G401.6 (cell line): ENCODE data around the gene CNTRL.
"Not testable (repeated sequence)": the region's sequence is repeated elsewhere in the genome, so short reads cannot be mapped to it uniquely, and the experiment has no call there.

Experiments used
- FAIRE-seq: peaks from 2 replicates; lab custom pipeline; 2012; peaks lifted over from hg19 to GRCh38; lab: Jason Lieb, UNC

Gene CNTRL

DNA sequence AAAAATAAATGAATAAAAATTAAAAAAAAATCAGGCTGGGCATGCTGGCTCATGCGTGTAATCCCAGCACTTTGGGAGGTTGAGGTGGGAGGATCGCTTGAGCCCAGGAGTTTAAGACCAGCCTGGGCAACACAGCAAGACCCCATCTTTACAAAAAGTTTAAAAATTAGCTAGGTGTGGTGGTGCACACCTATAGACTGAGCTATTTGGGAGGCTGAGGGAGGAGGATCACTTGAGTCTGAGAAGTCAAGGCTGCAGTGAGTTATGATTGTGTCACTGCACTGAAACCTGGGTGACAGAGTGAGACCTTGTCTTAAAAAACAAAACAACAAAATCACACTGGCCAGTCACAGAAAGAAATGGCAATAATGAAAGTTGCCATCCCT, 3.4 kb upstream of the CNTRL start:
- no peak for FAIRE-seq

GRCh38 chr9:121071756-121072421, 2.9 kb upstream of the CNTRL start:
- FAIRE-seq, result no peak

- no peak for FAIRE-seq
Measured at GRCh38 chr9:121073038-121073437, 1.7 kb upstream of the CNTRL start.

- FAIRE-seq, result no peak
Measured at GRCh38 chr9:121075251-121076036, 689 bp downstream of the CNTRL start.

DNA sequence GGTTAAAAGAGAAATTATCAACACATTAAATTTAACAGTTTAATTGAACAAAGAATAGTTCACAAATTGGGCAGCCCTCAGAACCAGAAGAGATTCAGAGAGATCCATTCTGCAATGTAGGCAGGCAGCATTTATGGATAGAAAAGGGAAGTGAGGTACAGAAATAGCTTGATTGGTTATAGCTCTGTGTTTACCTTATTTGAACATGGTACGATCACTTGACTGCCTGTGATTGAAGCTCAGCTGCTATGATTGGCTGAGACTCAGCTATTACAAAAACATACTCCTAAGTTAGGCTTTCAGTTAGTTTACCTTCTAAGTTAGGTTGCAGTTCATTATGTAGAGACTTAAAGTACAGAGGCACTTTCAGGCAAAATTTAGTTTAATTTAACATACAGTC, 7.3 kb downstream of the CNTRL start:
- FAIRE-seq, result no peak

- FAIRE-seq, result no peak
Measured at GRCh38 chr9:121085661-121086060, 10.9 kb downstream of the CNTRL start.

GRCh38 chr9:121088576-121088975, 13.8 kb downstream of the CNTRL start:
- FAIRE-seq, result no peak

DNA sequence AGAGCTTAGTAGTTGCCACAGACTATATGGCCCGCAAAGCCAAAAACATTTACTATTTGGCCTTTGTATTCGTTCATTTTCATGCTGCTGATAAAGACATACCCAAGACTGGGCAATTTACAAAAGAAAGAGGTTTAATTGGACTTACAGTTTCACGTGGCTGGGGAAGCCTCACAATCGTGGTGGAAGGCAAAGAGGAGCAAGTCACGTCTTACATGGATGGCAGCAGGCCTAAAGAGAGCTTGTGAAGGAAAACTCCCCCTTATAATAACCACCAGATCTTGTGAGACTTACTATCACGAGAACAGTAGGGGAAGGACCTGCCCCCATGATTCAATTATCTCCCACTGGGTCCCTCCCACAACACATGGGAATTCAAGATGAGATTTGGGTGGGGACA, 16.0 kb downstream of the CNTRL start:
- FAIRE-seq, result not testable (repeated sequence)

- FAIRE-seq, result no peak
Measured at GRCh38 chr9:121095057-121095456, 20.3 kb downstream of the CNTRL start.

DNA sequence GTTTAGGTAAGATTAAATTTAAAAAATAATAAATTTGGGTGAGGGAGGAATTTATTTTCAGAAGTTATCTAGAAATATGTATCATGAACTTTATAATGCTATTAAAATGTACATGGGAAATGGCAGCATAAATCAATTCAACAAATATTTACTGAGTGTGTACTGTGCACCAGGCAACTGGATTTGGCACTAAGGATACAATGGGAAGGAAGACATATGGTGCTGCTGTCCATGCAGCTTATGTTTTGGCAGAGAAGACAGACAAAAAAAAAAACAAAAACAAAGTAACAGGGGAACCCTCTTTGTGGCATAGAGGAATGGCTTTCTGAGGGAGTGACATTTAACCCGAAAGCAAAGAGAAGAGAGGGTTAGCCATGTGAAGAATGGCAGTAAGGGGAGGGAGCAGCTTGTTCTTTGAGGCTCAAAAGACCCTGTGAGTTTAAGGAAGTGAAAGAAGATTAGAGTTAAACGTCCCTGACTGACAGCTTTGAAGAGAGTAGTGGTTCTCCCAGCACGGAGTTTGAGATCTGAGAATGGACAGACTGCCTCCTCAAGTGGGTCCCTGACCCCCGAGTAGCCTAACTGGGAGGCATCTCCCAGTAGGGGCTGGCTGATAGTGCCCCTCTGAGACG, 23.9 kb downstream of the CNTRL start:
- no peak for FAIRE-seq

- FAIRE-seq, result not testable (repeated sequence)
Measured at GRCh38 chr9:121104054-121104453, 29.3 kb downstream of the CNTRL start.

GRCh38 chr9:121105531-121105930, 30.8 kb downstream of the CNTRL start:
- FAIRE-seq, result no peak

DNA sequence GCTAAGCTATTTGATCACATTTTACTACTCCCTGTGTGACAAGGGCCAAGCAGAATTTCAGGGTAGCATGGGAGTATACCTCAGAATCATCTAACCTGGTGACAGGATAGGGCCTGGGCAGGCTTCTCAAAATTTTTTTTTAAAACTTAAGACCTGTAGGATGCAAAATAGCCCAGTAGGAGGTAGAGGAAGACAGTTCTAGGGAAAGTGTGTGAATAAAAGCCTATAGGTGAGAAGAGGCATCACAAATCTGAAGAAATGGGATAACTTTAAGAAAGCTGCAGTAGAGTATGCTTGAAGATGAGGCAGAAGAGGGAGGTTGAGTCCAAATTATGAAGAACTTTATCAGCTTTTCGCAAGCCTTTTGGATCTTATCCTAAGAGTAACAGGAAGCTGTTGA, 32.3 kb downstream of the CNTRL start:
- FAIRE-seq, result no peak

DNA sequence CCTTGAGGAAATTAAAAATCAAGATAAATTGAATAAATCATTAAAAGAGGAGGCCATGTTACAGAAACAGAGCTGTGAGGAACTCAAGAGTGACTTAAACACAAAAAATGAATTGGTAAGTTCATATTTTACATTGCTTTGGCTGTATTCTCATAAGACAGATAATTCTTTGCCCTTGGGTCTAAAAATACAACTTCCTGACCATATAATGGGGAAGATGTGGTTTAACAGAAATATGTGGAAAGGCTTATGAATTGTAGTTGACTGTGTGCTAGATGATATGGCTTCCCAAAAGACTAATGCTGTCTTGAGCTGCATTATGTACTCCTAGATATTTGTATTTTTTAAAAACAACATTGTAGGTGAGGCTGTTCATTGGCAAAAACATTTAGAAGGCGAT, 33.1 kb downstream of the CNTRL start:
- no peak for FAIRE-seq

DNA sequence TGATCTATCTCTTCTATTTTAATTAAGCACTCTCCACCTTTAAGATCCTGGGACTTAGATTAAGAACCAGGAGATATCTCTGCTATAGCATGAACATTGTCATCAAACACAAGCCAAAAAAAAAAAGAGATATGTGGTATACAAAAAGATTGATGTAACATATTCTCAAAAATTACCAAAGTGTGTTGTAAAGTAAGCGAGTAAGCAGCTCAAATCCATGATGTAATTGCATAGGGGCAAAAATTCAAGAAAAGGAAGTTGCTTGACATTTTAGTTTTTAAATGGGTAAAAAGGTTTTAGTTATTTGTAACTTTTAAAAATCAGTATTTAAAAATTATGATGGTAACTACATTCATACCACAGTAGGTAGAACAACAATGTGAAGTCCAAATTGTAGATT, 40.7 kb downstream of the CNTRL start:
- FAIRE-seq, result peak; percentile 66

GRCh38 chr9:121118266-121118665, 43.5 kb downstream of the CNTRL start:
- no peak for FAIRE-seq

- no peak for FAIRE-seq
Measured at GRCh38 chr9:121120386-121120785, 45.6 kb downstream of the CNTRL start.

DNA sequence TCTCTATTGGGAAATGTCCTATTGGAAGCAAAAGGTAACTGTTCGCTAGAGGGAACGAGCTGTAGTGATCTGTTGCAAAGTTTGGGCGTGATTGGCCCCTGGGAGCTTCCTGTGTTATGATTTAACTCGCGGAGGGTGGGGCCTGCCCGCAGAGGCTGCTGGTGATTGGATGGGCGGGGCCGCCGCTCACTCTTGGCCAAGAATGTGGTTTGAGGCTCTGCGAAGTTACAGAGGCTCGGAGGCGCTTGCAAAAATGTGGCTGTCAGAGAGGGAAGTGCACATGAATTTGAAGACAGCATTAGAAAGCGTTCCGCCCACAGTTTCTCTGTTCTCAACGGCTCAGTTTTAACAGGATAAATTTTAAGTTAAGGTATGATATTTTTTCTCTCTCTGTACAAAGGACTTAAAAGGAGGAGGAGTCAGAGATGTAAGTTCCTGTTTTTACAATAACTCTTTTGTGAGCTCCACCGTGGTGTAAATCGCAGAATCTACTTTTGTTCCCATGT, 46.9 kb downstream of the CNTRL start:
- peak; percentile 98 for FAIRE-seq

DNA sequence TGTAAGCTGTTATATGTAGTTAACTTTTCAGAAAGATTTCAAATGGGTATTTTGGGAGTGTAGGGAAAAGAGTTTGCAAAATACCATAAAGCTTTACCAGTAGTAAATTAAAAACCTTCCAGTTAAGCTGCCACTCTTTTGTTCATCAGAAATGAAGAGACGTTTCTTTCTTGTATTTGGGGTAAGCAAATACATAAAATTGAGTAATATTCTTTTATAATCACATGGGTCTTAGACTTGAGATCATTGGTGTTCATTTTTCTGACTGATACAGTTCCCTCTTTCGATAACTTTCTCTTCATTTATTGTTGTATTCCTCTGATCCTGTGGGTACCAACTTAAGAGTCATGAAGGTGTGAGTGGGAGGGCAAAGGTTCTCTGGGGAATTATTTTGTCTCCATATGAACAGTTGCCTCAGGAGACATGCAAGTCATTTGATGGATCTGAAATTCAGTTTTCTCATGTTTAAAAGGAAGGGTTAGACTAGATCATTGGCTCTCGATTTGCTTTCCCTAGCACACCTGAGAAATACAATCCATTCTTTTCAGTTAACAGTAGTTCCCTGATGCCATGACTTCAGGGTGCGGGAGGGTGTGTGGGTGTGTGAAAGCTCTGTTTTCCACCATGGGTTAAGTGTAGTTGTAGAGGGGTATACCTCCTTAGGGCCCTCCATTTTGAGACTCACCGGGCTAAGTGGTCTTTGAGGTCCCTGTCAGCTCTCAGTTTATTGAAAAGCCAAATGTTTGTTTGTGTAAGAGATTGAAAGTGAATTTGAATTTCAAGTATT, 47.7 kb downstream of the CNTRL start:
- FAIRE-seq, result no peak

GRCh38 chr9:121123816-121124535, 49.2 kb downstream of the CNTRL start:
- no peak for FAIRE-seq

DNA sequence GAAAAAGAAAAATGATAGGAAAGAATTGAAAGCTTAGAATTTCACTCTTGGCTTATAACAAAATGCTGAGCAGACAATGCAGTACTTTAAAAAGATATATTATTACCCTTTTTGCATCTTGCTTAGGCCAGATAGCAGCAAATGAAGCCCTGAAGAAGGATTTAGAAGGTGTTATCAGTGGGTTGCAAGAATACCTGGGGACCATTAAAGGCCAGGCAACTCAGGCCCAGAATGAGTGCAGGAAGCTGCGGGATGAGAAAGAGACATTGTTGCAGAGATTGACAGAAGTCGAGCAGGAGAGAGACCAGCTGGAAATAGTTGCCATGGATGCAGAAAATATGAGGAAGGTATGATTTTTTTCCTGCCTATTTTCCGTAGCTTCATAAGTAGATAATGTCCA, 50.8 kb downstream of the CNTRL start:
- no peak for FAIRE-seq

DNA sequence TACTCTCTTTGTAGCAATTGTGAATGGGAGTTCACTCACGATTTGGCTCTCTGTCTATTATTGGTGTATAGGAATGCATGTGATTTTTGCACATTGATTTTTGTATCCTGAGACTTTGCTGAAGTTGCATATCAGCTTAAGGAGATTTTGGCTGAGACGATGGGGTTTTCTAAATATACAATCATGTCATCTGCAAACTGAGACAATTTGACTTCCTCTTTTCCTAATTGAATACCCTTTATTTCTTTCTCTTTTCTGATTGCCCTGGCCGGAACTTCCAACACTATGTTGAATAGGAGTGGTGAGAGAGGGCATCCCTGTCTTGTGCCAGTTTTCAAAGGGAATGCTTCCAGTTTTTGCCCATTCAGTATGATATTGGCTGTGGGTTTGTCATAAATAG, 54.6 kb downstream of the CNTRL start:
- FAIRE-seq, result not testable (repeated sequence)
